Measurements from ENCODE around the gene CDC14A. TPM values are rescaled to one million over a fixed set of nuclear protein-coding genes. Genes with fewer than 3 reads are reported as not detected.

CDC14A gene
- polyA plus RNA-seq, 1 of the 3 experiments (the other 2 are of a cell fraction): 2.2 TPM

DNA sequence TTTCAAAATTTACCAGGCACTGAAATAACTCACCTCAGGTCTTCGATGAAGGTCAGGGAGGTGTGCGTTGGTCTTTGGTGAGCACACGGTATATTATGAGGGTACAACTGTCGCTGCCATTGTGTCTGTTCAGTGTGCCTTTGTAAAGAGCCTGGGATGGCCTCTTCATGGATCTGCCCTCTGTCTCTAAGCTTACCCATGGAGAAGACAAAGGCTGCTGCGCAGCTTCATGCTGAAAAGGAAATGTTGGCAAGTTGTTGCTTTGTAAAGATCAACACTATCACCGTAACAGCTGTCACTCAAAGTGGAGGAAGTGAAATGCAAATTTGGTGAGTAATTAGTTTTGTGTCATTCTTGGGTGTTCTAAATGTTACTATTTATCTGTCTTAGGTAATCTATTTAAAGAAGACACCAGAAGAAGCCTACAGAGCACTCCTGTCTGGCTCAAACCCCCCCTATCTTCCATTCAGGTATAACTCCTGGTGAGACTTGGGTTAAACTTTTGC is 71.6 kb downstream of the CDC14A start (continued):
- TF ChIP-seq JUND (IDR thresholded peaks at IDR 0.05): no peak
- no peak for TF ChIP-seq POLR2AphosphoS5 (IDR thresholded peaks at IDR 0.05; ENCODE audit: low read depth, low read length)
- TF ChIP-seq SMC3 (IDR thresholded peaks at IDR 0.05; ENCODE audit: low read depth, low read length): no peak
- no peak for TF ChIP-seq TEAD4 (IDR thresholded peaks at IDR 0.05; ENCODE audit: borderline replicate concordance, insufficient read depth)

DNA sequence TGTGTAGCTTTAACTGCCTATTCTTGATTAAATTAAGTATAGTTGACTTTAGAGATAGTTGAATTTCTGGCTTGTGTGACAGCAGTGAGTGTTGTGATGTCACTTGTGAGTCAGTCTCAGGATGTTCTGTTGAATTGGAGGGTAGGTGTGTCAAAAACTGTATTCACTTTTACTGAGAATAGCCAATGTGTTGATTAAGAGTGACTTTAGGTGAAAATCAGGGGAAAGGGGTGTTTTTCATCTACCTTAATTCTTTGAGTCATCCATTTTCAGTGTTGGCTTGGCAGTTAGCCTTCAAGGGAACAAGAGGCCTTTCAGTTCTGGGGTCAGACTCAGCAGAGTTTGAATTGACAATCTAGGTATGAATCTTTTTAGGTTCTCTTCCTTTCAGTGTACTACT is 75.9 kb downstream of the CDC14A start:
- no peak overlapping the region for H2AFZ ChIP-seq (ENCODE audit: low read depth)
- TF ChIP-seq RXRA (IDR thresholded peaks at IDR 0.05; ENCODE audit: borderline replicate concordance, low read depth): no peak
- TF ChIP-seq, protein P1, sequence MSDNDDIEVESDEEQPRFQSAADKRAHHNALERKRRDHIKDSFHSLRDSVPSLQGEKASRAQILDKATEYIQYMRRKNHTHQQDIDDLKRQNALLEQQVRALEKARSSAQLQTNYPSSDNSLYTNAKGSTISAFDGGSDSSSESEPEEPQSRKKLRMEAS (IDR thresholded peaks at IDR 0.05; ENCODE audit: low read depth): no peak
- TF ChIP-seq, protein P2, sequence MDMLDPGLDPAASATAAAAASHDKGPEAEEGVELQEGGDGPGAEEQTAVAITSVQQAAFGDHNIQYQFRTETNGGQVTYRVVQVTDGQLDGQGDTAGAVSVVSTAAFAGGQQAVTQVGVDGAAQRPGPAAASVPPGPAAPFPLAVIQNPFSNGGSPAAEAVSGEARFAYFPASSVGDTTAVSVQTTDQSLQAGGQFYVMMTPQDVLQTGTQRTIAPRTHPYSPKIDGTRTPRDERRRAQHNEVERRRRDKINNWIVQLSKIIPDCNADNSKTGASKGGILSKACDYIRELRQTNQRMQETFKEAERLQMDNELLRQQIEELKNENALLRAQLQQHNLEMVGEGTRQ (IDR thresholded peaks at IDR 0.05; ENCODE audit: borderline replicate concordance, low read depth, low read length): no peak
- TF ChIP-seq SMC3 (IDR thresholded peaks at IDR 0.05; ENCODE audit: low read depth, low read length): no peak
- TF ChIP-seq, protein P3, sequence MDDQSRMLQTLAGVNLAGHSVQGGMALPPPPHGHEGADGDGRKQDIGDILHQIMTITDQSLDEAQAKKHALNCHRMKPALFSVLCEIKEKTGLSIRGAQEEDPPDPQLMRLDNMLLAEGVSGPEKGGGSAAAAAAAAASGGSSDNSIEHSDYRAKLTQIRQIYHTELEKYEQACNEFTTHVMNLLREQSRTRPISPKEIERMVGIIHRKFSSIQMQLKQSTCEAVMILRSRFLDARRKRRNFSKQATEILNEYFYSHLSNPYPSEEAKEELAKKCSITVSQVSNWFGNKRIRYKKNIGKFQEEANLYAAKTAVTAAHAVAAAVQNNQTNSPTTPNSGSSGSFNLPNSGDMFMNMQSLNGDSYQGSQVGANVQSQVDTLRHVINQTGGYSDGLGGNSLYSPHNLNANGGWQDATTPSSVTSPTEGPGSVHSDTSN (IDR thresholded peaks at IDR 0.05): no peak
- TF ChIP-seq RCOR1 (IDR thresholded peaks at IDR 0.05; ENCODE audit: low read length): no peak
- no peak for TF ChIP-seq SIN3A (IDR thresholded peaks at IDR 0.05; ENCODE audit: borderline replicate concordance, low read depth, low read length)
- TF ChIP-seq FOXJ3 (CRISPR knock-in tag; IDR thresholded peaks at IDR 0.05): no peak
- no peak for TF ChIP-seq YY1 (IDR thresholded peaks at IDR 0.05; ENCODE audit: low read depth)
- no peak for TF ChIP-seq TAF1 (IDR thresholded peaks at IDR 0.05; ENCODE audit: borderline replicate concordance, low read depth, low read length)
- no peak for TF ChIP-seq NRF1 (IDR thresholded peaks at IDR 0.05; ENCODE audit: low read depth, low read length)
- H3K4me2 ChIP-seq: no peak overlapping the region
- no peaks in the 10 kb centered on the region for H3K9me2 ChIP-seq
- H3K27me3 ChIP-seq (ENCODE audit: insufficient read depth): no peaks in the 10 kb centered on the region
- ChIA-PET POLR2A (no interaction called here), CTCF (no interaction called here)
- no peak overlapping the region for H3K9ac ChIP-seq
- H3K36me3 ChIP-seq (replicated peaks in 1 of 2; ENCODE audit: control insufficient read depth in 1 of 2, insufficient read depth in 2 of 2, low read length in 1 of 2): peaks cover 0 to 5% of the 10 kb centered on the region in 2 experiments
- no peaks in the 10 kb centered on the region for H4K20me1 ChIP-seq (ENCODE audit: insufficient read depth)
- no peak overlapping the region for H3K27ac ChIP-seq (ENCODE audit: low read depth in 2 of 2, low read length in 1 of 2)
- H3K4me3 ChIP-seq (ENCODE audit: low read depth in 2 of 2, low read length in 1 of 2): no peak overlapping the region
- H3K9me3 ChIP-seq: no peaks in the 10 kb centered on the region
- H3K4me1 ChIP-seq (ENCODE audit: control insufficient read depth in 1 of 2, insufficient read depth in 2 of 2, low read depth in 1 of 2, low read length in 1 of 2): no peaks in the 10 kb centered on the region; a peak in 1 of 4 replicates
- no peaks in the 10 kb centered on the region for H3K79me2 ChIP-seq (ENCODE audit: insufficient read depth)
- DNase-seq: no peak
- no peaks in the 10 kb centered on the region for H3F3A ChIP-seq (replicated peaks; ENCODE audit: insufficient read depth)

DNA sequence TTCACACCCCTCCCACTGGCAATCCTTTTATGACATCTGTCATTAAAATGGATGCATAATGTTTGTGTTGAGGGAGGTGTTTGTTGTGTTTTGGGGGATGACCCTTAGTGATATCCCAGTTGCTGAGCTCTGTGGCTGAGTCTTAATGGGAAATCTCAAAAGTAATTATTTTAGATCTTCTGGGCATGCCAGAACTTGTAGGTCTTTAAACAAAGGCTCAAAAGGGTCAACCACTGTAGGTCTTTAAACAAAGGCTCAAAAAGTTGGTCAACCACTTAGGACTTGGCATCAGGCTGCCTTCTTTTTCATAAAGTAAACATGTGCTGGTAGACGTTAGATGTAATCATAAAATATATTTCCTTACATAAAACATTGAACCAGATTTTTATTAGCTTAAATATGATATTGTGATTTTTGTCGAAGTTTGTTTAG is 78.0 kb downstream of the CDC14A start:
- H3K4me2 ChIP-seq: no peak overlapping the region

More for the DNA sequence above, 78.0 kb downstream of the CDC14A start:
- Histone ChIP-seq H3K9ac (no peak overlapping the region), H3K9me2 (no peaks in the 10 kb centered on the region), H2AFZ (ENCODE audit: low read depth) (no peak overlapping the region), H3K79me2 (ENCODE audit: insufficient read depth) (no peaks in the 10 kb centered on the region), H3F3A (replicated peaks; ENCODE audit: insufficient read depth) (no peaks in the 10 kb centered on the region), H3K36me3 (replicated peaks in 1 of 2; ENCODE audit: control insufficient read depth in 1 of 2, insufficient read depth in 2 of 2, low read length in 1 of 2) (peaks cover 0 to 5% of the 10 kb centered on the region in 2 experiments), H4K20me1 (ENCODE audit: insufficient read depth) (no peaks in the 10 kb centered on the region), H3K4me3 (ENCODE audit: low read depth in 2 of 2, low read length in 1 of 2) (no peak overlapping the region), H3K4me1 (ENCODE audit: control insufficient read depth in 1 of 2, insufficient read depth in 2 of 2, low read depth in 1 of 2, low read length in 1 of 2) (no peaks in the 10 kb centered on the region; a peak in 1 of 4 replicates), H3K27me3 (ENCODE audit: insufficient read depth) (no peaks in the 10 kb centered on the region), H3K9me3 (no peaks in the 10 kb centered on the region), H3K27ac (ENCODE audit: low read depth in 2 of 2, low read length in 1 of 2) (no peak overlapping the region)
- no peak for DNase-seq
- CTCF ChIA-PET: interaction anchor here (1.3 to 1.4 kb wide), 2 partner anchors 25 to 26 kb away, joined by 4 to 5 read pairs; no protein-coding TSS in a partner anchor
- TF ChIP-seq NRF1 (IDR thresholded peaks at IDR 0.05; ENCODE audit: low read depth, low read length) (no peak), JUND (IDR thresholded peaks at IDR 0.05) (no peak), RCOR1 (IDR thresholded peaks at IDR 0.05; ENCODE audit: low read length) (no peak), GABPA (IDR thresholded peaks at IDR 0.05; ENCODE audit: low read depth) (no peak), TAF1 (IDR thresholded peaks at IDR 0.05; ENCODE audit: borderline replicate concordance, low read depth, low read length) (no peak), TEAD4 (IDR thresholded peaks at IDR 0.05; ENCODE audit: borderline replicate concordance, insufficient read depth) (no peak), MEF2A (IDR thresholded peaks at IDR 0.05; ENCODE audit: borderline replicate concordance, low read depth) (no peak)
- POLR2A ChIA-PET: no interaction called here
- 56% methylated on average over 2 of the region's 2 CpGs for WGBS (ENCODE audit: low lambda C conversion rate)

Data from SK-N-SH (cell line).